NB4 (cell line): Measurements from ENCODE around the gene RAI1.

Source experiments
- DNase-seq: peaks from one replicate; pipeline ENCODE4 v3.0.0; 2010; ENCODE audit warnings: low read depth
- H3K4me3 ChIP-seq: one replicate; pipeline ENCODE4 v1.5.1; 2011; ENCODE audit warnings: mild to moderate bottlenecking, low read depth, low read length, moderate library complexity
- MYC ChIP-seq: IDR thresholded peaks from 2 replicates; pipeline ENCODE4 v1.6.1; 2011; ENCODE audit warnings: low read depth, low read length
- POLR2A ChIP-seq: IDR thresholded peaks from 2 replicates; pipeline ENCODE4 v1.6.1; 2011; ENCODE audit warnings: mild to moderate bottlenecking; ENCODE audit not compliant: insufficient read length; ENCODE audit errors: extremely low read depth
- TF ChIP-seq, protein P1 (sequence below): IDR thresholded peaks from one replicate; pipeline ENCODE4 v1.5.1; 2012; ENCODE audit warnings: low read depth, low read length
- TF ChIP-seq, protein P2 (sequence below): IDR thresholded peaks from 2 replicates; pipeline ENCODE4 v1.6.1; 2011; ENCODE audit warnings: low read depth, low read length

The RAI1 gene

DNA sequence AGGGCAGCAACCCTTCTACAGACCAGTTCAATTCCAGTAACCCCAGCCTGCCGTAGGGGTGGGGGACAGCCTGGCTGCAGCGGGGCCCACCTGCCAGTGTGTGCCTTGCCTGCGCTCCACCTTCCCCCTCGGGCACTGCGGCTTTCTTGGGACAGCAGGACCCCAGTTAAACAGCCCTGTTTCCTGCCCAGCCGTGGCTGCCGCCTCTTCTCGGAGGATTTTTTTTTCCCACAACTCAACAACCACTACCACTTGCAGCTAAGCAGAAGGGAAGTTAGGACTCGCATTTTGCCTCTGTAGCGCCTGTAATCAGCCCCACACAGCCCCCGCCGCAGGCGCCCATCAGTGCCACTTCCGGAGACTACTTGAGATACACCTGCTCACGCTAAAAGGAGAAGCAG, 76.1 kb downstream of the RAI1 start:
- H3K4me3 ChIP-seq: no peak overlapping the region
- TF ChIP-seq, protein P1, sequence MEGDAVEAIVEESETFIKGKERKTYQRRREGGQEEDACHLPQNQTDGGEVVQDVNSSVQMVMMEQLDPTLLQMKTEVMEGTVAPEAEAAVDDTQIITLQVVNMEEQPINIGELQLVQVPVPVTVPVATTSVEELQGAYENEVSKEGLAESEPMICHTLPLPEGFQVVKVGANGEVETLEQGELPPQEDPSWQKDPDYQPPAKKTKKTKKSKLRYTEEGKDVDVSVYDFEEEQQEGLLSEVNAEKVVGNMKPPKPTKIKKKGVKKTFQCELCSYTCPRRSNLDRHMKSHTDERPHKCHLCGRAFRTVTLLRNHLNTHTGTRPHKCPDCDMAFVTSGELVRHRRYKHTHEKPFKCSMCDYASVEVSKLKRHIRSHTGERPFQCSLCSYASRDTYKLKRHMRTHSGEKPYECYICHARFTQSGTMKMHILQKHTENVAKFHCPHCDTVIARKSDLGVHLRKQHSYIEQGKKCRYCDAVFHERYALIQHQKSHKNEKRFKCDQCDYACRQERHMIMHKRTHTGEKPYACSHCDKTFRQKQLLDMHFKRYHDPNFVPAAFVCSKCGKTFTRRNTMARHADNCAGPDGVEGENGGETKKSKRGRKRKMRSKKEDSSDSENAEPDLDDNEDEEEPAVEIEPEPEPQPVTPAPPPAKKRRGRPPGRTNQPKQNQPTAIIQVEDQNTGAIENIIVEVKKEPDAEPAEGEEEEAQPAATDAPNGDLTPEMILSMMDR: no peak
- no peak for TF ChIP-seq POLR2A
- TF ChIP-seq, protein P2, sequence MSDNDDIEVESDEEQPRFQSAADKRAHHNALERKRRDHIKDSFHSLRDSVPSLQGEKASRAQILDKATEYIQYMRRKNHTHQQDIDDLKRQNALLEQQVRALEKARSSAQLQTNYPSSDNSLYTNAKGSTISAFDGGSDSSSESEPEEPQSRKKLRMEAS: no peak
- no peak for TF ChIP-seq MYC
- DNase-seq: peak; percentile 42

DNA sequence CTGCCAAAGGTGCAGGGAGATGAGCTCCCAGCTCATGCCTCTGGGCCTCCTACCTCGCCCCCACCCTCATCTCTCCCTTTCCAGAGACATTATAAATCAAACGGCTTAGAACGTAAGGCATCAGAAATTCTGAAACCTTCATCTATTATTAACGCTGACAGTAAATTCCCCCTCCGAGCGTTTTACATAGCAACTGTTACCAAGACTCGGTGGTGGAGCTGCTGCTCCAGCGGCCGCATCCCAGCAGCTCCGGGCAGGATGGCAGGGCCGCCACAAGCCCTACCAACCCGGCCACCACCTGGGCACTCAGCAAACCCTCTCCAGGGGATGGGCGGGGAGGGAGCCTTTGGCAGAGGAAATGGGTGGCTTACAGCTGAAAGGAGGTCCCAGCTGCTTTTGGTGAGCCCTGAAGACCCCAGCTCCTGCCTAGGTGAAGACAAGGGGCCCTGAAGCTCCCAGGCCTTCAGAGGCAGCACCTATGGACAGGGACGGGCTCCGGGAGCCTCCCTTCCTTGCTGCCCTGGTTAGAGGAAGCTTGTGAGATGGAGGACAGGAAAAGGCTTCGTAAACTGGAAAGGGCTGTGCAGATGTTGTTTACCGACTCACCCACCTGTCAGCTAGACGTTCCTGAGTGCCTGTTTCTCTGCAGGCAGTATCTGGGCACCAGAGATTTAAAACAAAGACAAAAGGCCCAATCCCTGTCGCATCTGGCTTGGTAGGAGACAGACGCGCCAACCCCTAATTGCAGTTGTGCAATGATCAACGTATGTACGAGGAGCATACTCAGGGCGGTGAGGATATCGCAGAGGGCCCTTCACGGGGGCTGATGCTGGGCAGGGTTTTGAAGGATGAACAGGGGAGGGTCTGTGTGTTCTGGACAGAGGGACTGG, 76.9 kb downstream of the RAI1 start:
- TF ChIP-seq, protein P2: no peak
- TF ChIP-seq MYC: no peak
- TF ChIP-seq POLR2A: no peak
- DNase-seq: no peak
- no peak overlapping the region for H3K4me3 ChIP-seq

- no peak for TF ChIP-seq MYC
- TF ChIP-seq, protein P2: no peak
- TF ChIP-seq, protein P1: no peak
- no peak for TF ChIP-seq POLR2A
- DNase-seq: no peak
- no peak overlapping the region for H3K4me3 ChIP-seq
These were observed 77.8 kb downstream of the RAI1 start for GRCh38 chr17:17758941-17759563.

GRCh38 chr17:17760350-17760749, 79.1 kb downstream of the RAI1 start:
- no peak overlapping the region for H3K4me3 ChIP-seq
- DNase-seq: no peak
- TF ChIP-seq, protein P2: no peak
- TF ChIP-seq MYC (no peak), POLR2A (no peak)
- TF ChIP-seq, protein P1: no peak

DNA sequence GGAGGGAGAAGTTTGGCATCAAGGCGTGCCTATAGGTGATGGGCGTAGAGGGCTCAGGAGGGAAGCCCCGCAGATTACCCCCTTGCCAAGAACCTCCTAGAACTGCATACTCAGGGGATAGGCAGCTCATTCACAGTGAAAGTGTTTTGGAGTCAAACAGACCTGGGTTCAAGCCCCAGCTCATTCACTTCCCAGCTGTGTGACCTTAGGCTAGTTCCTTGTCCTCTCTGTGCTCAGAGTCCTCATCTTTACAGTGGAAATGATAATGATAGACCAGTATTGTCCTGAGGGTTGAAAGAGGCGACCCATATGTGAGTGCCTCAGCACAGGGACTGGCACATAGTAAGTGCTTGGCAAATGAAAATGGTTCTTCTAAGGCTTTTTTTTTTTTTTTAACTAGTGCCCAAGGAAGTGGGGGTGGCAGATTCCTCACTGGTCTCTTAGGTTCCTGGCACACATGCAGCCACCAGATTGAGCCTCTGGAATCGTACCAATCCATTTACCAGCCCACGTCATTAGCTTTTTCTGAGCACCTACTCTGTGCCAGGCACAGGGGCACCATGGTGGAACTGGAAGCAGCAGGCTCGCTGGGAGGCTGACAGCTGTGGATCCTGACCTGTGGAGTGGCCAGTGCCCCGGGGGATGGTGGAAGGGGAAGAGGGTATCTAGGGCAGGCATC, 79.8 kb downstream of the RAI1 start:
- DNase-seq: no peak
- TF ChIP-seq, protein P1: no peak
- TF ChIP-seq, protein P2: no peak
- TF ChIP-seq MYC: no peak
- no peak for TF ChIP-seq POLR2A
- no peak overlapping the region for H3K4me3 ChIP-seq
